8988T (cell line): ENCODE measurements around the gene PLA1A.

Experiments
- DNase-seq: peaks from one replicate; pipeline ENCODE4 v3.0.0; 2011

Gene PLA1A

DNA sequence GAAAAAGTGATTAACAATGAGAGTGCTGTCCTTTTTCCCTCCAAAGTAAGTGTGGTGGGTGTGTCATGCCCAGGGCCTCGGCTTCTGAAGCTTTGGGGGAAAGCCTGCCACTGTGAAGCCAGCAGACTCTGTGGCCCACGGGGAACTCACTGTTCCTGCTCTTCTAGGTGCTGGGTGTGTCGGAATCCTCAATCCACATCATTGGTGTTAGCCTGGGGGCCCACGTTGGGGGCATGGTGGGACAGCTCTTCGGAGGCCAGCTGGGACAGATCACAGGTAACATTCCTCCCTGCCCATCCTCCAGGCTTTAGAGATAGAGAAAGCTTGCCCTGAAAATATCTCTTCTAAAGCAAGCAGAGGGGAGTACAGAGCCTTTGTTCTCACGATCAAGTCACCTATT, 11.6 kb downstream of the PLA1A start:
- no peak for DNase-seq

DNA sequence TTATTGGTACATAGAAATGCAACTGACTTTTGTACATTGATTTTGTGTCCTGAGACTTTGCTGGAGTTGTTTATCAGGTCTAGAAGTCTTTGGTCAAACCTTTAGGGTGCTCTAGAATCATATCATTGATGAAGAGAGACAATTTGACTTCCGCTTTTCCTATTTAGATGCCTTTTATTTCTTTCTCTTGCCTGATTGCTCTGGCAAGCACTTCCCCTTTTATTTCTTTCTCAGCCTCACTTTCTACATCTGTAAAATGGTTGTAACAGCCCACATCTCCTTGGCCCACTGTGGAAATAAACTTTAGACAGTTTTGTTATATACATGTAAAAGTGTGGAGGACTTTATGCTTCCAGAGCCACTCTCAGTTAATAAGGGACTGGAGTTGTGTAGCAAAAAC, 14.0 kb downstream of the PLA1A start:
- no peak for DNase-seq

DNA sequence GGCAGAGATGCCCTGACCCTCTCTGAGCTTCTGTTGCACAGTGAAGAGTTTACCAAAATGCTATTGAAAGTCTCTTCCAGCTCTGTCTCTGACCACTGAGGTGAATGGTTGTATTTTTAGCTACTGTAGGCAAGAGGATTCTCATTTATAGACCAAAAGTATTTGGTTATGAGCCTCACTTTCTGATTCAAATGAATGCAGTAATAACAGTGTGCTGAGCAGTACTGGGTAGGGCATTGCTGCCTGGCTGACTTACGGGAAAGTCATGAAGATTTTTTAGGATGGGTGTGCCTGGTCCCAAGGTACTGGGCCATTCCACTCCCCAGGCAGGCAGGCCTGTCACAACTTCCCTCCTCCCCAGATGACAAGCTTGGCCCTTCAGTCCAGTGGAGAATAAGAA, 15.5 kb downstream of the PLA1A start:
- no peak for DNase-seq

DNA sequence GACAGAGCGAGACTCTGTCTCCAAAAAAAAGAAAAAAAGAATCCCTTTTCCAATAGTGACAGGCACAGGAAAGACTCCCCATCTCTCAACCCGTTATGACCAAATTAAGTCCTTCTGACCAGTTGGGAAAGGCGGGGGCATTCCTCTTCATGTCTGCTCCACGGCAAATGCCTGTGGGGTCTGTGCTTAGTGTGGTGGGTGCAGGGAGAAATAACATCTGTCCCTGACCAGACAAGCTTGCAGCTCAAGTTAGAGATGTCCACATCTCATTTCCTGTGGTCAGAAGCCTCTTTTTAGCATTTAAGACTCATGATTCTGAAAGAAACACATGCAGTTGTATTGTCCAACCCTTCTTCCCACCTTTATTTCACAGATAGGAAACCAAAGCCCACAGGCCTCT, 16.2 kb downstream of the PLA1A start:
- no peak for DNase-seq

DNA sequence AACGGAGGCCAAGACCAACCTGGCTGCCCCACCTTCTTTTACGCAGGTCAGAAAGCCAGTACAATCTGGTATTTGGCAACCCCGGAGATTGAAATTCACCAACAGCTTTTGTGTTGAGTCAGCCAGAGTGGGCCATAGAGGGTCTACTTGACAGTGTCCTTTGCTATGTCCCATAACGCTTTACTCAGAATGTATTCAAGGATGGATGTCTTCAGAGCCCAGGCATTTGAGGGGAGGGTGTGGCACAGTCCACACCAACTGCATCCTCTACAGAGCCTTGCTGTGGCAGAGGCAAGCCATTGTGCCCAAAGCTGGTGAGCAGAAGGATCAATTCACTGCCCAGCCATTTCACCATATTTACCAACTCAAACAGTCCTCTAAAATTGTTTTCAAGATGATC, 18.4 kb downstream of the PLA1A start:
- DNase-seq: no peak

DNA sequence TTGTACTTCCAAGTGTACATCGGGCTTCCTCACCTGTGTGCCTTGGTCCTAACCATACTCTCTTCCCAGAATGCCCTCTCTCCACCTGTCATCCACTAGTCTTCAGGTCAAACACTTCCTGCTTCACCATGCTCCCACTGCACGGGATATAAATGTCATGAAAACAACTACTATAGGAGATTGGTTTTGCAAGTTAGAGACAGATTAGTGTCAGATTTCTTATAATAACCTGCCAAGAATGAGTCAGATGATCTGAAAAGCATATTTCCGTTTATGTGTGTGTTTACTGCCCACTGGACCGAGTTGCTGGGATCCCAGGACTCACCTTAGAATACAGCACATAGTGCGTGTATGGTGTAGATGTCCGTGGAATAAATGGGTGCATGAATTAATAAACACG, 21.4 kb downstream of the PLA1A start:
- DNase-seq: no peak

DNA sequence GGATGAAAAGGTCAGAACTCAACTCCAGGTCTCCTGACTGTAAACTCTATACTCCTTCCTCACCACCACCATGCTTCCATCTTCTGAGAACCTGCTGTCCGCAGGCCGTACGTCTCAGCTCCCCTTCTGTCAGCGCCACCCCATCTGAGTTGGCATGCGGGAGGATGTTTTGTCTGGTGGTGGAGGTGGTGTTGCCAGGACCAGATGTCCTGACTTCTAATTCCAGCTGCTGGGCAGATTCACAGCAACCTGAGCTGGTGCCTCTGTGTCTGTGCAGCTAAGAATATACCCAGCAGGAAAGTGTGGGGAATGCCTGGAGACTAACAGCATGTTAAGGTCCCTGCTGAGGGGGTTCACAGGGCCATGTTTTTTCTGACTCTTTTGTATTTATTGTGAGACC, 23.2 kb downstream of the PLA1A start:
- DNase-seq: no peak

DNA sequence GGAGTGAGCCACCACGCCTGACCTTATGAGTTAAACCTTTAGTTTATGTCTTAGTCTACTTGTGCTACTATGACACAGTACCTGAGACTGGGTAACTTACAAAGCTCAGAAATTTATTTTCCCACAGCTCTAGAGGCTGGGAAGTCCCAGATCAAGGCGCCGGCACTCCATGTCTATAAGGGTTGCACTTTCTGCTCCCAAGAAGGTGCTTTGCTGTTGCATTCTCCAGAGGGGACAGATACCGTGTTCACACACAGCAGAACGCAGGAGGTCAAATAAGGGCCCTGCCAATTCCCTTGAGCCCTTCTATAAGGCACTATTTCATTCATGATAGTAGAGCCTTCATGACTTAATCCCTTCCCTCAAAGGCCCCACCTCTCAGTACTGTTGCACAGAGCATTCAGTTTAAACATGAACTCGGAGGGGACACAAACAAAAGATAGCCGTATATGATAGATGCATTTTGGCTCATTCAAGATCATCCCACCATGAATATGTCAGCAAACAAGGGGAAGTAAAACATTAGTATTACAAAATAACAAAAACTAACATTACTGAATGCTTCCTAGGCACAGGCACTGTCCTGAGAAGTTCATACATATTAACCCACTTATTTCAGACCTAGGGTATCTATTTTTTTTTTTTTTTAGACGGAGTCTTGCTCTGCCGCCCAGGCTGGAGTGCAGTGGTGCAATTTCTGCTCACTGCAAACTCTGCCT, 26.5 kb downstream of the PLA1A start:
- no peak for DNase-seq

DNA sequence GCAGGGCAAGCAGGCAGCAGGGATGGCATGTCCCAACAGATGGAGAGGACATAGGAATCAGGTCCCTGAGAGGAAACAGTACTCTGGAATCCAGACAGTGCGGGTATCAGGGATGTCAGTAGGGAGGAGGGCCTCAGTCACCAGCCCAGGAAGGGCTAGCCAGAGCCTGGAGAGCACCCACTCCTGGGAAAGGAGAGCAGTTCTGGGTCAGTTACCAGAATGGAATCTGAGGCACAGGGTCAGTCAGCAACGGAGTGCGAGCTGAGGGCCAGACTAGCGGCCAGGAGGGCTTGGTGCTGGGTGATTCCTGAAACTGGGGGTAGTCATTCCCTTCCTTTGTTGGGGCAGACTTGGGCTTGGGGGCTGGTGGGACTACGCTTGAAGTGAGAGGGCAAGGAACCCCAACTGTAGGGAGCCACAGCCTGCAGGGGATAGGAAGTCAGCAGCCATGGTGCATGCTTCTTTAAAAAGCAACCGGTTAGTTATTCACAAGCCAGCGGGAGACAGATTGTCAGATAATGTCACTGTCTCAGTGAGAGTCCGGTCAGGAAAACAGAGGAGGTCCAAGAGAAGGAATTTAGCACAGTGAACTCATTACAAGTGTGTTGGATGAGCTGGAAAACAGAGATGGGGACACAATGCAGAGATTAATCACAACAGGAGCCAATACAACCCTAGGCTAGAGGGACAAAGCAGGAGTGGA, 27.9 kb downstream of the PLA1A start:
- no peak for DNase-seq

DNA sequence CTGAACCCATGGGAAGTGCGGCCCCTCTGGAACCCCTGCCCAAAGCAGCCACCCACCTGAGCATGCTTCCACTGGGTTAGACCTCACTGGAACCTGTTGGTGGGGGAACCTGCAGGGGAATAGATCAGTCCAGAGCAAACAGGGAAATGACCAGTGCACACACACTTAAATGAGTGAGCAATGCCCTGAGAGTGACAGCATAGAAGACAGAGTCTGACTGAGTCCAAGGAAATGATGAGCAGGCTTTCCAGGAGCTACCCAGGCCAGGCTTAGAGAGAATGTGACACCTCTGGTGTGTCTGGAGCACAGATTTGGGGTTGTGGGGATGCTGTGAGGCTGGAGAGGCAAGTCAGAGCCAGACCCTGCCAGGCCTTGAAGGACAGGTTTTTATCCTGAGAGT, 28.5 kb downstream of the PLA1A start:
- no peak for DNase-seq

DNA sequence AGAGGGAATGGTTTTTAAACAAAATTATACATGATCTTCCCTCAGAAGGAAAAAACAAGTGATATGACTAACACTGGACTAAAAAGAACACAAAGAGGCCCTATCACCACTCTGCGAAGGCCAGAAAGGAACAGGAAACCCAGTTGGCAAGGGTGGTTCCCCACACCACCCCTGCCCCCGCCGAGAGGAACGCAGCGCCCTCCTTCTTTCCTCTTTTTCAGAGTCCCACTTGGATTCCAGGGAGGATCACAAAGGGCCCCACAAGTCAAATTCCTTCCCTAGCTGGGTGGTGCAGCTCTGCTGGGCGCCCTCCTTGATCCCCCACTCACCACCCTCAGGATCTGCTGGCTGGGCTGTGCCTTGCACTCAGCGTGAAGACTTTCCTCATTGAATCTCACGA, 29.8 kb downstream of the PLA1A start:
- DNase-seq: no peak

DNA sequence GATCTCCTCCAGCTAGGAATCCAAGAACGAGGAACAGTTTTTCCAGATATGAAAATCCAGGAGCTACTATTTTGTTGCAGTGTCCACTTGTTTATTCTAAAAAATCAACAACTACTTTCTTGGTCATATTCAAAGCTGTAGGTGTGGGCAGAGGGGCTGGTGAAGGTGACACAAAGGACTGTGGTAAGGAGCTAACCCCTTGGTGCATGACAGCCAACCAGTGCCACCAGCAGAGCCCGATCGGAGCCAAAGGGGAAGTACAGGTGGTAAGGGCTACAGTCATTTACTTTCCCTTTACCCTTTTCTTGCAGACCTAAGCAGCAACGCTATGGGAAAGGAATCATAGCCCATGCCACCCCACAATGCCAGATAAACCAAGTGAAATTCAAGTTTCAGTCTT, 30.7 kb downstream of the PLA1A start:
- no peak for DNase-seq

DNA sequence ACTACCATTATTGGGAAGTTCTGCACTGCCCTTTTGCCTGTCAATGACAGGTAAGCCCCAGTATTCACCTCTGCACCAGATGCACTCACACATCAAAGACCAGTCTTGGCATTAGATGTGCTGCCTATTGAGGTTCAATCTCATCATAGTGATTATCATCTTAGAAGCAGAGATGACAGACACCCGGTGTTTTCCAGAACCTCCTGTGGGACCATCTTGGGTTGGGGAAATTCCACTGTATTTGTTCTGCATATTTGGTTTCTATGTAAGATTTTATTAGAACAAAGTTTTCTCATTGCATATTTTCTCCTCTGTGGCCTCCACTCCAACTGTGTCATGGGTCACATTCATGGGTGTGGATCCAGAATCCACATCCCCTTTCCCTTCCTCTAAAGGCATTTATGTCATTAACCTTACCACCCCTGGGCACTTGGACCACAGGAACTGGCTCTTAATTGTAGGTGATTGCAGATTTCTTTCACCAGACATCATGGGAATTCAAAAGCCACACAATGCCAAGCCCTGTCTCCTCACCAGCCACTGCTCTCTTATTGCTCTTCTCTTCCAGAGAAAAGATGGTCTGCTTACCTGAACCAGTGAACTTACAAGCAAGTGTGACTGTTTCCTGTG, 31.2 kb downstream of the PLA1A start:
- DNase-seq: no peak

DNA sequence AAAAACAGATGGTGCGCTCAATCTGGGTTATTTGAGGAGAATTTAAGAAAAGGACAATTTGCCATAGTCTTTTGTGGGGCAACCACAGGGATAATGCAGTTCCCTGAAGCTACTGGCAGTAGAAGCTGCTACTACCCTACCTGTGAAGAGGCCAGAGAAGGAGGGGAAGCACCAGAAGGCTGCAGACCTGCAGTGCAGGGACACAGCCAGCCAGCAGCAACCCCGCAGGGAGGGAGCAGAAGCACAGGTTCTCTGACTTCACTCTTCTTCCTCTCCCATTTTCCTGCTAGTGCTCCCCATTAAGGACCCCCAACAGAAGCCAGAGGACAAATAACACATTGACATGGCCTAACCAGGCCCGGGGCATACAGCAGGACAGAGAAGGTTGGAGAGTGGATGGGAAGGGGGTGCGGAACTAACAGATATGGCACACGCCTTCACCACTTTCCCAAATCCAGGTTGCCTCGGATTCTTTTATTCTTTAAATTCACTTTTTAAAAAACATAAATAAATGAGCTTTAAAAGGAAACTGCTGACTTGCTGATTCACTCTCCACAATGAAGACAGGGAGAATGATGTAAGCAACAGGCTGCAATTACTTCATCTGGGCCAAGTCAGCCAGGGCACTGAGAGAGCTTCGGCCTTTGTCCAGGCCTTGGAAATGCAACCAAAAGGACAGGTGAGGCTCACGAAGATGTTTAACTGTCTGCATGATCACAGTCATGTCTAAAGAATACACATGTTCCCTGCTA, 32.6 kb downstream of the PLA1A start:
- no peak for DNase-seq

DNA sequence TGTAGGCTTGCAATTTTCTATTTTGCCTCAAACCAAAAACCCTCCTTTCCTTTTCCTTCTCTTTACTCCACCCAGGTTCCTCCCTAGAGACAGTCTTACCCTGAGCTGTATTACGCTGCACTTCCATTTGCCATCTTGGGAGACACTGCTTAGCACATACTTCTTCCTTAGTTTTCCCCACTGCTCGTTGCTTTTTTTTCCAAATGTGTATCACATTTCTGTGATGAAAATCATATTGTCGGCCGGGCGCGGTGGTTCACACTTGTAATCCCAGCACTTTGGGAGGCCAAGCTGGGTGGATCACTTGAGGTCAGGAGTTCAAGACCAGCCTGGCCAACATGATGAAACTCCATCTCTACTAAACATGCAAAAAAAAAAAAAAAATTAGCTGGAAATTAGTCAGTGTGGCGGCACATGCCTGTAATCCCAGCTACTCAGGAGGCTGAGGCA, 33.2 kb downstream of the PLA1A start:
- no peak for DNase-seq

DNA sequence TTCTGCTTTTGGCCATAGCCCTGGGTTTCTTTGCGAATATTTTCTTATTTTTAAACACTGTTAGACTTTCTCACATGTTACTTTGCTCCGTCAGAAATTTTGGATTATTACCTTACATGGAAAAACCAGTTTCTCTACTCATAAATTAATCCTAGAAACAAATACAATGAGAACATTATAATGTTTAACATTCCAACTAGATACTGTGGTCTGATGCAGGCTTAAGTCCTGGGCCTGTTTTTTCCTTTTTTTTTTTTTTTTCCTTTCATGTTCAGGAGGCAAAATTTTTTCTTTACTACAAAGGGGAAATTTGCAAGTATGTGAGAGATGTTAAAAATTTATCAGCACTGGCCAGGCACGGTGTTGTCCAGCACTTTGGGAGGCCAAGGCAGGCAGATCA, 33.8 kb downstream of the PLA1A start:
- no peak for DNase-seq

DNA sequence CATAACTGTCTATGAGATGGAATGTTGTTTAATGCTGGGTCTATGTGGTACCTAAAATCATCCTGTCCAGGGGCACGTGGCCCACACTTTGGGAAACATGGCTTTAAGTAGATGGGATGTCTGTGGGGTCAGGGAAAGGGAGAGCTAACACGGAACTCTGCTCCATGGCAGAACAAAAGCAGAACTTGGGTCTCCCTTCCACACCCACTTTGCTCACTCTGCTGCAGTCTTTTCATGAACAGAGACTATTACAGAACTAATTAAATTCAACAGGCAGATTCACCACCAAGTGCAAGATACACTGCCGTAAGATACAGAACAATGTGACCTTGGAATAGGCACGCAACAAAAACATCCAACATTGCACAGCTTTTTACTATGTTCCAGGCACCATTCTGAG, 34.5 kb downstream of the PLA1A start:
- DNase-seq: no peak

DNA sequence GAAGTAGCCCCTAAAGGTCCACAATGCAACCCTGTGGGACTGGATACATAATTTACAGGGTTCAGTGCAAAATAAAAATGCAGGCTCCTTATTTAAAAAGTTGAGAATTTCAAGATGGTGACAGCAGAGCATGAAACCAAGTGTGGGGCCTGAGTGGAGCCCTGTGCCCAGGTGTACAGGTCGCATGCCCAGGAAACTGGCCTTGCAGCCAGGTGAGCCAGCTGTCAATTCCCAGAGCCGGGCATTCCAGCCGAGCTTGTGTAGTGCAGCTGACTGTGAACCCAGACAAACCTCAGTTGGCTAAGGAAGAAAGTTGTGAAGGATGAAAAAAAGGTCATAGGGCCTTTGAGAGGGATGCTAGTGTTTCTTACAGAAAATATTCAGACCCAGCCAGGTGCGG, 35.1 kb downstream of the PLA1A start:
- DNase-seq: no peak

DNA sequence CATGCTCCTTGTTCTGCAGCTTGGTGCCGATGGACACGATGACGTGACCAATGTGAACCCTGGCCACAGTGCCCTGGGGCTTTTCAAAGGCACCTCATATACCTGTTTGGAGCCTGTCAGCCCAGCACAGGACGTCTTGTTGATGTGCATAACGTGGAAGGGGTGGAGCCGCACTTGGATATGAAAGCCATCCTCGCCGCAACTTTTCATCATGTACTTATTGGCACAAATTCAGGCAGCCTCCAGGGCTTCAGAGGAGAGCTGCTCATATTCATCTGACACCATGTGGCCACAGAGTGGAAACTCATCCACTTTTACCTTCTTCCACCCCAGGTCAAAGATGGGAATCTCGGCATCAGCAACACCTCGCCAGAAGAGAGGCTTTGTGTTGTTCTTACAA, 38.0 kb downstream of the PLA1A start:
- DNase-seq: no peak

DNA sequence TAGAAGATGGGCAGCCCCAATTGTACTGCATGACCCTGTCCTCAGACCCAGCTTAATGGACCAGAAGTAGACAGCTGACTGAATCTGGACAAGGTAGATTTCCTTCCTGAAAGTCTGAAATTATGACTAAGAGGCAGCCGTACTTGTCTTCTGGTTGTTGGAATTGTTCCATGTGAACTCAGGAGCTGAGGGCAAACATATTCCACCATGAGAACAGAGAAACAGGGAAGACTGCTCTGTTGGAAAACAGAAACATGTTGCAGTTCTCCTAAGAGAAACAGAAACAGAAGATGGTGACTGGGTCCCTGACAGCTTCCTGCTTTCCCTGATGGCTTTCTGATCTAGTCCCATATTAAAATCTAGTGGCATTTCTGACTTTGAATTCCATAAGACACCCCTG, 38.6 kb downstream of the PLA1A start:
- DNase-seq: no peak

DNA sequence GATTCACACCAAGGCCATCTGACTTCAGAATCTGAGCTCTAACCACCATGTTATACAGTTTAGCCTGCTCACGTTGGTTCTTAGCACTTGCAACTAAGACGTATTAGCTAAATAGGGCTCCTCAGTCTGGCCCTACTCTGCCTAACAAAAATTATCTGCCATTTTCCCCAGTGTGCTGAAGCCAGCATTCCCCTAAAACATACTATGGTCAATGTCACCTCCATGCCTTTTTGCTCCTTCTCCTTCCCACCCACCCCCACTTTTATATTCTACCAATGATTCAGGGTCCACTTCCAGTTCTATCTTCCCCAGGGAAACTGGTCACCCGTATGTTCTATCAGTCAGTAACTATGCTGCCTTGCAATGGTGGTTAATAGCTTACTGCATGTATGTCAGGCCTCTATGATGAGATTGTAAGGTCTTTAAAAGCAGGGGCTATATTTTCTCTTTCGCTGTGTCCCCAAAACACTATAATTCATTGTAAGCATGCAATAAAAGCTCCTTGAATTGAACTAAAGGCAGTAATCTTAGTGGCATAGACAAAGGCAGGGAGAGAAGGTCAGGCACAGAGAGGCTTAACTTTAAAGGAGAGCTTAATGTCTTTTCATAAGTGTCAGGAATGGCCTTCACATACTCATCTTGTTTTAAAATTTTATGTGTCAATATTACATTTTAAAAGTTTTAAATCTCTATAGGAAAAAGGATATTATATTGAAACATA, 39.4 kb downstream of the PLA1A start:
- no peak for DNase-seq

DNA sequence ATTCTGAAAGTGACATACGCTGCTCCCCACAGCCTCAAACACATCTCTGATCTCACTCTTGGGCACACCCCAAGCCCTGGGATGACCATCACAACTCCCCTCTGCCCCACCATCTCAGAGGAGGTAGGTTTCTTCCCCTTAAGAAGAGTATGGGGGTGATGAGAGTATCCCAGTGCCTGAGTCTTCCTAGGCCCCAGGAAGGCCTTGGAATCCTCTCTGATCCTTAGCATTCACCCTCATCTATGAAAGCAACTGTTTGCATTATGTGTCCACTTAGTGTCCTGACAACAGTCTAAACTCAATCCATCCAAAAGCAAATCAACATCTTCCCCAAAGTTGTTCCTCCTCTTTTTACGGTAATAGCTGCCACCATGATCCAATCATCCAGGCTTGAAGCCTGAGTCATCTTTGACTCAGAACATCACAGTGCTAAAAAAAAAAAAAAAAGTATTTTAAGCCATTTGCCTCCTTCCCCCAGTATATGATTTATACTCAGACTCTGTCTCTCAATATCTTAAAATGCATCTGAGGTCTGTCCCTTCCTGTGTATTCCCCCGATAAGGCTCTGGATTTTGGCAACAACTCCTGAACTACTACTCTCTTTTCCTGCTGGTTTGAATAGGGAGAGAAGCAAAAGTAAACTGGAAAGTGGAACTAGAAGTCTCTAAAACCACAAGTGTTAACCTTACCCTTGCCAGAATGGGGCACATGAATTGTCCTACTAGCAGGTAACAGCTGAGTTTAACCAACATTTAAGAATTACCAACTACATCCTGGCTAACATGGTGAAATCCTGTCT, 40.2 kb downstream of the PLA1A start:
- DNase-seq: no peak
